Activated T-cell treated with anti-CD3 and anti-CD28 coated beads for 24 hours (primary cell): ENCODE data around the gene CATSPER3.

ENCODE experiments used
- DNase-seq: peaks from one replicate; pipeline ENCODE4 v3.0.0-alpha.2; 2020; ENCODE audit warnings: low read depth

Gene CATSPER3

DNA sequence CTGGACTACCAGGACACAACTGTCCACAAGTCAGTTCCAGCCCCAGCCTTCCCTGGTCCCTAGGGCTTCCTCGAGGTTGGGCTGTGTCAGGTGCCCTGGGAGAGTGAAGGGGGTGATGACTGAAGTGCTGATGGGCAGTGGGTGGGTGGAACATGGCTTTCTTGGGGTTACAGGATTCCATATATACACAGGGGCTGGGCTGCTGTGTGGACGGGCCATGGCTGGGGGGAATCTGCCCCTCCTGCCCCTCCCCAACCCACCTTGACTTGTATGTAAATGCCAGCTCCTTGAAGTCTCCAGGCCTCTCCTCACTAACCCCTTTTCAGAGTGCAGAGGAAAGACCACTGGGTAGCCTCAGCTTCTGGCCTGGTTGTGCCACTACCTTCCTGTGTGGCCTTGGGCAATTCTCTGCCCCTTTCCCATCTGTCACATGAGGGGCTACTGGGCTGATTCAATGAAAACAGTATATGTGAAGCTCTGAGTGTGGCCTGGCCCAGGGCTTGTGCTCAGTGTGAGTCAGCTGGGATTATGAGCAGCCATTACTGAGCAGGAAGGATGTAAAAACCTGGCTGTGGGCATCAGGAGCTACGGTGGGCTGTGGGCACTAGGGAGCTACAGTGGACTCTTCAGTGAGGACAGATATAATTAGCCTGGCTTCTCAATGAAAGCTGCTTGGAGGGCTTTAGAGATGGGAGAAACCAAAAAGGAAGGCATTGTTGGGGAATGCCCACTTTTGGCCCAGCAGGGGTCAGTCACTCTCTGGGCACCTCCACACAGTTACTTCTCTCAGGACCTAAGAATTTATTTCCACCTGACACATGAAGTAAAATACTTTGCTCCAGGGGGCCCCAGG lies 43.0 kb downstream of the CATSPER3 start:
- no peak for DNase-seq

DNA sequence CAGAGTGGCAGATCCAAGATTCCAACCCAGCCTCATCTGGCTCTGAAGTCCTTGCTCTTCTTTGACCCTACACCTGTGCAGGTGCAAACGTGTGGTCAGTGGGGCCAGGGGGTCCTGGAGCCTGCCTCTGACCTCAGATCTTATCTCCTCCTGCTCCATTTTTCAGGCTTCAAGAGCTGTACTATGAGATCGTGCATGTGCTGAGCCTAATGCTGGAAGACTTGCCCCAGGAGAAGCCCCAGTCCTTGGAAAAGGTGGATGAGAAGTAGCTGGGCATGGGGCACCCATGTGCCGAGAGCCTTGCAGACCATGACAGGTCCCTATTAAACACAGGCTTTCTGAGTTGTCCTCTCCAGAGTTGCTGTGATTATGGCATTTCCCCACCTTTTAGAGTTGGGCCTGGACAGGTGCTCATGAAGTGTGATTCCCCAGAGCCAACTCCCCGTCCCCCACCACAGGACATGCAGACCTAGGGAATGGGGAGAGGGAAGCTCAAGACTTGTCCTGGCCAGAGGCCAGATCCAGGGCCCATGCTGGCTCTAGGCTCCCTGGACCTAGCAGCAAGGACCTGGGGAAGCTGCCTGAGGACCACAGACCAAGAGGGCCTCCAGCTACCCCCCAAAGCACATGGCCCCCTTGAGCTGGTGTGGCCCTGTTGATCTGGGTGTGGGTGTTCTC lies 43.8 kb downstream of the CATSPER3 start:
- no peak for DNase-seq

DNA sequence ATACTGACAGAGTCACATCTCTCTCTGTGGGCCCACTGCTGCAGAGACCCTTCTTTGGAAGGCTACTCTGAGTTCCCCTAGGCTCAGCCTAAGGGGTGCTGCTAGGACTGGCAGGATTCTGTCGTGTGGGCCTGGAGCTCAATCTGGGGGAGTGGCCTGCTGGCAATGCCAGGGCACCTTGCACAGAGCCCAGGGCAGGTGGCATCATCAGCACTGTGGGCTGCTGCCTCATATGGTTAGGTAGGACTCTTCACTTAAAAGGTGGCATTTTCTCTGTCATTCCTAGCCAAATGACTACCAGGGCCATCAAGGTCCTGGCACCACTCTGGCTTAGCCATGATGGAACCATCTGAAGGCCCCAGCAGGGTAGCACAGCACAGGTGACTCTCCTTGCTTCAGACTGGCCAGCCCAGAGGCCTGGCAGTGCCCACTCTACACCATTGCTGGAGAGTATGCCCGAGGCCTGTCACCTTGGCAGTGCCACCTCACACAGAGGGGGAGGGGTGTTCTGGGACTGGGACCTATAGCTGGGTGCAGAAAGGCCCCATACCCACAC lies 44.4 kb downstream of the CATSPER3 start:
- DNase-seq: no peak

DNA sequence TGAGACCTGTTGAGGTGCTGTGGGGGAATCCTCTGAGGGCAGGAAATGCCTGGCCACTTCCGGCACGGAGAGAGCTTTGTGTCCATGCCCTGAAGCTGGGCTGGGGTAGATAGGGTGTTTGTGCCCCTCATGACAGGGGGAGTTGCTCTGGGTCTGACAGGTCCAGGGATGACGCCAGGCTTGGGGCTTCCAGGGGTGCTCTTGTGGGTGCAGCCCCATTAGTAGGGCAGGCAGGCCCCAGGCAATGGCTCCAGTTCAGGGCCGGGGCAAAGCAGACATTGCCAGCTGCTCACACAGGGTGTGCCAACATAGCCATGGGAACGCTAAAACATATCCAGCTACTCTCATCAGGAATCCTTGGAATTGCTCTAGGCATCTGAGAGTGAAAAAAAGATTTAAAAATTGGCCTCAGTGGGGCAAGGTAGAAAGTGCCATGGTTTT lies 45.3 kb downstream of the CATSPER3 start:
- no peak for DNase-seq

DNA sequence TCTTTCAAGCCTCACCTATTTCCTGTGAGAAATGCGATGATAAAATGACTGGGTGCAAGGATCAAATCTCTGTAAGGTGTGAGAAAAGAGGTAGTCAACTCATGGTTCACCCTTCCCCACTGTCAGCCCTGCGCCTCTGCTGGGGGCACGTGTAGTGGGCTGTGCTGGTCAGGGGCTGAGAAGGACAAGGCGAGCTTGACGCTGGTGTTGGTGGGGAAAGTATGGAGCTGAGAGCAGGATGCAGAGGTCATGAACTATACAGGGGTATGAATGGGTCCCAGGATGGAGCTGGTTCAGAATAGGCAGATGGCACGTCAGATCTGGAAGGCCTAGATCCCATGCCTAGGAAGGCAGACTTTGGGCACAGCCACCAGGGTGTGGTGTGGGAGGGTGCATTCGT lies 45.7 kb downstream of the CATSPER3 start:
- no peak for DNase-seq

DNA sequence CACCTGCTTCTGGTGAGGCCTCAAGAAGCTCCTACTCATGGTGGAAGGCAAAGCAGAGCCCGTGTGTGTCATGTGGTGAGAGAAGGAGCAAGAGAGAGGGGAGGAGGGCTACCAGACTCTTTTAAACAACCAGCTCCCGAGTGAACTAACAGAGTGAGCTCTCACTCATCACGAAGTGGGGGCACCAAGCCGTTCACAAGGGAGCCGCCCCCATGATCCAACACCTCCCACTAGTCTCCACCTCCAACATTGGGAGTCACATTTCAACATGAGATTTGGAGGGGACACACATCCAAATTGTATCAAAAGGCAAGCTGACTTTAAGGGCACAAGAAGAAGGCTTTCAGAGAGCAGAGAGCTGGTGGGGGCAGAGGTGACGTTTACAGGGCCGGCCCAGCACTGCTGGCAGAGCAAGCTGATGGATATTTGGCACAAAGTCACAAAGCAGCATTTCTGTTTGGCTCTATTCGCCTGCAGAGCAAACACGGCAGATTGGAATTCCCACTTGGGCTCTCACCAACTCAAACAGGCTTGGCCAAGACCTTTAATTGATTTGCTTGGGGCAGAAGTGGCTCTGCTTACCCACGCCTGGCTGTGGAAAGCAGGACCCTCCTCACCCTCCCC lies 46.4 kb downstream of the CATSPER3 start:
- DNase-seq: no peak

DNA sequence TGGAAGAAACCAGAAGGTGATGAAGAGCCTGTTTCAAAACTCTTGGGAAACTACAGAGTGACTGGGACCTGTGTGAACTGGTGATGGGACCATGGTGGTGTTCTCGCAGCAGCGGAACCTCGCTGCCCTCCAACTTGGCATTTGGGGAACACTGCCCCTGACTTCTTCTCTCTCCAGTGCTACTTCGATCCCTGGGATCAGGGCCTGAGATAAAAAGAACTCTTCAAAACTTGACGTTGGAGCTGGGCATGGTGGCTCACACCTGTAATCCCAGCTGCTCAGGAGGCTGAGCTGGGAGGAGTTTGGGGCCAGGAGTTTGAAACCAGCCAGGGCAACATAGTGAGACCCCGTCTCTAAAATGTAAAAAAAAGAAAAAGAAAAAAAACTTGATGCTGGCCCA lies 48.2 kb downstream of the CATSPER3 start:
- DNase-seq: no peak

DNA sequence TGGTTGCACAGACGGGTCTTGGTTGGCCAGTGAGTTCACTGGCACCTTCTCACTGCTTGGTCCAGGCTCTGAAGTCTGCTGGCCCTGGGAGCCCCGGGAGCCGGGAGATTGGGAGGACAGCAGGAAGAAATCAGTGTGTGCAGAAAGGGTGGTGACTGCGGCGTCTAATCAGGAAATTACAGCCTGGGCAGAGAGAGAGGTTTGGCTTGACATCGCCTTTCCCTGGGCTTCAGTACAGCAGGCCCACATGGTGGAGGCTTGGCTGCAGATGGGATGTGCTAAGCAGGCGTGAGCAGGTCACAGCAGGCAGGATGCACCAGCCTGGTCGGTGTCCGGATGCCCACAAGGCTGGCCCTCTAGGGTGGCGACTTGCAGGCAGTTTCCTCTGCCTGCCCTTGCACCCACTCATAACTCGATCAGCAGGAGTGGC lies 49.2 kb downstream of the CATSPER3 start:
- no peak for DNase-seq

DNA sequence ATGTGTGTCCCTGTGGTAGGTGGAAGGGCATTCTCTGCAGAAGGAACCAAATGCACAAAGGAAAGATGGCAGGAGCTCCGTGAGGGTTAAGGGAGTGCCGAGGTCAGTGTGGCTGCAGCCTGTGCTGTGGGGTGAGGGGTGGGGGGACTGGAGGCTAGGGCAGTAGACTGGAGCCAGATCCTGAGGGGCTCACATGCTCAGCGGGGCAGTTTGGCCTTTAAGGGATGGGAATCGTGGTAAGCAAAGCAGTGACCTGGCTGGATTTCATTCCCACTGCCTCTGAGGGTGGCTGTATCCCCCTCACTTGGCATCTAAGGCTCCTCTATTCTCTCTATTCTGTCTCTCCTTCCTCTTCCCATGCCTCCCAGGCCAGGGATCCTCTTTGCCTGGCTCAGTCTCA lies 50.8 kb downstream of the CATSPER3 start:
- no peak for DNase-seq

DNA sequence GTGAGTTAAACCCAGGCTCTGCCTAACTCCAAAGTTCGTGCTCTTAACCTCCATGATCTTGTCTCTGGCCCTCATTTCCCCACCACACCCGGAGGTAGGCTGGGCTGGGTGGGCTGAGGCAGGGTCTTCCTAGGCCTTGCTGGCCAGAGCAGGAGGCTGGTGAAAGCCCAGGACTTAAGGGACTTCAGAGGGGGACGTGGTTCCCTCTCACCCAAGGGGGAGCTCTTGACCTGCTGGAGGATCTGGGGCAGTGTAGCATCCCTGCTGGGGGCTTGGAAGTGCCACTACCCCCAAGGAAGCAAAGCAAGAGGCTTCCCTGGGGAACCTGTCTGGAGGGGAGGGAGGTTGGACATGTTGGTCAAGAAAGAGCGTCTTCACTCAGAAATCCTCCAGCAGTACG lies 51.6 kb downstream of the CATSPER3 start:
- no peak for DNase-seq

DNA sequence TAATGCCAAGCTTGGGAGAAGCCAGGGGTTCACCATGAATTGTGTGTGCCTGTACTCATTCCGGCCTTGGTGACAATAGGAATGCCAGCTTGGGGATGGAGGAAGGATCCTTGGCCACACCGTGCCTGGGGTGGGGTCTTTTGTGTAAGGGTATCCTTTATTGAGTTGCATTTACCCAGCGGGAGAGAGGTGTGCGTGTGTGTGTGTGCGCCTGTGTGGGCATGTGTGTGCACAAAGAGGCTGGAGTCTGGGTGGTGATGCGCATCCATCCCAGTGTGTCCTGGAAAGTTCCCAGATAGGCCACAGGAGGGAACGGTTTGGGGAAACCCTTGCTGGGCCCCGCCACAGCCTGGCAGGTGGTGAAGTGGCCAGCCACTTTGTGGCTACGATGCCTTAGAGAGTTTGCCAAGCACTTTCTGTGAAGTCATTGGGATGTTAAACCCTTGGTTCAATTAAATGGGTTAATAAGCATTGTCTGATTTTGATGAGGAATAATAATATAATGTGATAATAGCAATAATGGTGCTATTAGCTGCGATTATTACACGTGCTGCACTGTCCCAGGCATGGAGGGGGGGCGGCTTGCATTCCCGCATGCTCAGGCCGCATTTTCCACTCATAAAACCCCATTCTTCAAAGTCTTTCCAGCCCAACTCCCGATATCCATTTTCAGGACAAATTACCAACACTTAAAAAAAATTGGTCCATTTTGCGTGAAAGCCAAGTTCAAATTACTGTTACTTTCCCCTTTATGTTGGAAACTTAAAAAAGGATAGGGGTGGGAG lies 52.6 kb downstream of the CATSPER3 start:
- no peak for DNase-seq

DNA sequence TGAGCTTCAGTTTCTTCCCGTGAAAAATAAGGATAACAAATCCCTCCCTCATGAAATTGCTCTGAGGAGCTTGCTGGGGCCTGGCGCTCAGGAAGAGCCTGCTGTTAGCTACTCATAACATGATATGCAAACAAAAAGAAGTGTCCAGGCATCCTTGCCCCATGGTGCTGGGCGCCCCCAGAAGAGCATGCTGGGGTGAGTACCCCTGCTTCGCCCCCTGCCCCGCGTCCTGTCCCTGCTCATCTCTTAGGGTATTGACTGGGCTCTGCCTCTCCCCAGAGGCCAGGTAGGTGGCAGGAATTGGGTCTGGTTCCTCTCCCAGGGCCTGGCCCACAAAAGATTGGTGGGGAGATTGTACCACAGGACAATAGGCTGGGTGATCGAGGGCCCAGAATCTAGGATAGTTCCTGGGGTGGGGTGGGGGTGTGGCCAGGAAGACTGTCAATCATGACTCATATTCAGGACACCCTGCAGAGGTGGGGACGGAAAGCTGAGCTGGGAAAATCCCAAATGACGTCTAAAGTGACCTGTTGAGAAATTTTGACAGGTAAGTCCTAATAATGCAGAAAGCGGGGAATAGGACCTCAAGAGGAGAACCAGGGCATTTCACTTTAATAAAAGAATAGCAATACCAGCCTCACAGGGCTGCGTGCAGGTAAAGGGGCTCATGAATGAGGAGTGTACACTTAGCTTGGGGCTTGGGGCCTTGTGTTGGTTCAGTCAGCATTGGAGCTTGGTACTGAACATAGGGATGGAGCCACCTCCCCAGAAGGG lies 57.4 kb downstream of the CATSPER3 start:
- DNase-seq: no peak

DNA sequence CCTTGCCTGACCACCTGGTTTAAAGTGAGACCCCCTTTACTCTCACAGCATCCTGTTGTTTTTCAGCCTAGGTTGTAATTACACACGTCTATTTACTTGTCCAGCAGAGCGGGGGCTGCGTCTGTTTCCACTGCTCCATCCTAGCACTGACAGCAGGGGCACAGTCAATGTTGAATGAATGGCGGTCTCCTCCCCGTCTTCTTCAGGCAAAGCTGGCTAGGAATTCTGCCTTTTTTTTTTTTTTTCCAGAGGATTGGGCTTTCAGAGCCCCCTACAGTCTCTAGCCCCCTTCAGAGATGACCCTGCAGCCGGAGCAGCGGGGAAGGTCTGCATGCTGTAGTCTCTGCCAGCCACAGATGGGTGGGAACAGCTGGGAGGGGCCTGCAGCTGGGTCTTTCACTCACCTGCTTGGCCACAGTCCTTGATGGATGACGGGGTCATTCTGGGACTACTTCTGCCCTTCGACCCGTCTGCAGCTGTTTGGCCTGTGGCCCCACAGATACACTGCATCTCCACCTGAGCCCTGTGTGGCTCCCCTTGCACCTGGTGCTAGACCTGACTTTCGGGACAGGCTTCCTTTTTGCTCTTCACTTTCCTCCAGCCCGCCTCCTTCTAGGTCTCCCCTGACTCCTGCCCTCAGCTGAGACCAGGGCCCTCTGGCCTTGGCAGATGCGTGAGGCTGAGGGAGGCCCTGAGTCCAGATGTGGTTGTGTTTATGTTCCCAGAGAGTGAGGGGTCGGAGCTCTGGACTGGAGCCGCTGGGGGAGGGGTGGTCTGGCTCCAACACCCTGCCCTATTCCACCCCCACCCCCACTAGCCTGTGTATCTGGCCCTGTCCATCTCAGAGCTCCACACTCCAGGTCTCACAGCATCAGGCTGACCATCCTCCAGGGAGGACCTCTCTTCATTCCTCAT lies 58.3 kb downstream of the CATSPER3 start:
- no peak for DNase-seq

DNA sequence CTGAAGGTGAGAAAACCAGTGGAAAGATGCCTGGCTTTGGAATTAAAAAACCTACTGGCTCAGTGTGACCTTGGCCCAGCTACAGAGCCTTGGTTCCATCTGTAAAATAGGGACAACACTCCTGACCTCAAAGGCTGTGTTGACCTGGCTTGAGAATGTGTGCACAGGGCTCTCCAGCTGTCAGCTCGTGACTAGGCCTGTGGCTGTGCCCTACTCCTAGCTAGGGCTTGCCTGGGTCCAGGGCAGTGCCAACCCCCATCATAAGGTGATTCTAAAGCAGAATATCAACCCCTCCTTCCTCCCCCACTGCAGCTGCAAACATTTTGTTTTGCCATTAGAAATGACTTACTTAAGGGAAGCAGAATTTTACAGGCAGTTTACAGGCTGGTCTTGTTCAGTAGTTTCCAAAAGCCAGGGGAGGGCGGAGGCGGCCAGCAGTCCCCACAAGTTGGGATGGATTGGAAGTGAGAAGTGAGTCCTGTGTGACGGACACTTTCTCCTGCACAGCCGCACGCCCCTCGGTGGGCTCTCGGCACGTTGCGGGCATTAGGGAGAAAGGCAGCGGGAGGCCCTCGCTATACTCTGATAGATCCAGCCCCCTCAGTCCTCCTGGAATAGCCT lies 59.0 kb downstream of the CATSPER3 start:
- DNase-seq: no peak

DNA sequence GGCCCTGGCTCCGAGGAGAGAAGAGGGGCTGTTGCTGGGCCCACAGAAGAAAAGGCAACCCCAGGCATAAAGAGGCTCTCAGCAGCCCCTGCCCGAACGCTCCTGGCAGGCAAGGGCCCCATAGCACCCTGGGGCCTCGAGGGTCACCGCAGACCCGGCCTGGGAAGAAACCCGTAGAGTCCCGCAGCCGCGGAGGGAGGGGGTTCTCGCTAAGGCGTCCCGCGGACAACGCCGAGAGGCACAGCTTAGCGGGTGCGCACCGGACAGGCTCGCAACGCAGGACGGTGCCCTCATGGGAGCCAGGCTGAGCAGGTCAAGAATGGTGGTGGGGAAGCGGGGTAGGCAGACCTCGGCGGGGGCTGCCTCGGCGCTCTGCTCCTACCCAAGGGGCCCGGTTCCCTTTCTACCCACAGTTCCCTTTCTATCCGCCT lies 59.6 kb downstream of the CATSPER3 start:
- DNase-seq: no peak

DNA sequence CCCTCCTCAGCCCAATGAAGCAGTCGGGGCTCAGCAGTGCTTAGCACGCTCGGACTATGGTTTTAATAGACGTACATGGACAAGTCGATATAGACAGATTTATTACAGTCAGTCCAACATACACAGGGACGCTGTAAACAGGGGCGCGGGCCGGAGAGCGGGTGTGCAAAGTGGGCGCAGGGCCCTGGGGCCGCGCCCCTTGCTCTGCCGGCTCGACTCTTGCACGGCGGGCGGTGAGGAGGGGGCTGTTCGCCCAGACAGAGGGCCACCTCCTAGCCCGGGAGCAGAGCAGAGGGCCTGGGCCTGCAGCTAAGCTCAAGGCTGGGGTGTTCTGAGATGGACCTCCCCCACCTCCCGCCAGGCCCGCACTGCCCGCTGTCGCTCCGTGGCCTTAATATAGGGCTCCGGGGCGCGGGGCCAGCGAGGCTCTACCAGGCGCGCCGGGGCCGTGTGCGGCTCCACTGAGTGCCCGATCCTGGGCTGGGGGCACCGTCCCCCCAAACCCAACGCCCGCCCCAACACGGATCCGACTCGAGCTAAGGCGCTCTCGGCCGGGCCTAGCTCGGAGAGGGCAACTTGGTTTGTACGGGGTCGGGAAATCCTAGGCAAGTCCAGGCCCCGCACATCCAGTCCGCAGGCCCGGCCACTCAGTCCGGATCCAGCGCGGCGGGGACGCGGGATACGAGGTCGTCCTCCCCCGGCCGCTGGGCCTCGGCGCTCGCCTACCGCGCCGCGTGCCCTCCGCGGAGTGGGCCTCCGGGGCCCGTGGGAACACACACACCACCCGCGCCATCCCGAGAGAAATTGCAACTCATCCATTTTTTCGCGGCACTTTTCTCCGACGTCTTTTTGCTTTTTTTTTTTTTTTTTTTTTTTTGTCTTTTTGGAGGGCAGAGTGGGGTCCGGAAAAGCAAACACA lies 60.2 kb downstream of the CATSPER3 start:
- DNase-seq: no peak

DNA sequence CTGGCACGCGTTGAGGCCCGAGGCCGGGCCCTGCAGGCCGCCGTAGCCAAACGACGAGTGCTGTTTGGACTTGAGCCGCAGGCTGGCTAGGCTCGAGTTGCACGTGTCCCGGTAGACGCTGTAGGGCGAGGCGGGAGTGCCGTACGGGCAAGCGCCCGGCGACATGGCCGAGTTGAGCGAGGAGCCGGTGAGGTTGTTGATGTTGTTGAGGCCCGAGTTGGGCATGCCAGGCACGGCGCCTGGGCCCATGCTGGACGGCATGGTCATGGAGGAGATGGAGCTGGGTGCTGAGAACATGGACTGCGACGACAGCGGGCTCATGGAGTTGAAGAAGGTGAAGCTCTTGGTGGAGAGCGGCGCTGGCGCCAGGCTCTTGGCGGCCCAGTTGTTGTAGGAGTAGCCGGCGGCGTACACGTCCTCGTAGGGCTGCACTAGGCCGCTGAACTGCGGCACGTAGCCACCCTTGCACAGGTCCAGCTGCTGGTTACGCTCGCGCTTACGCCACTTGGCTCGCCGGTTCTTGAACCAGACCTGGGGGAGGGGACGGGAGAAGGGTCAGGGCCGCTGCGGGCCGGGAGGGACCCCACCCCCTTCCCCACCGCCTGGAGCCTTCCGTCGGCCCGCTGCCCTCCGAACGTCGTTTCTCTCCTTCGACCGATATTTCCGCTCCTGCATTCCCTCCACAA lies 61.2 kb downstream of the CATSPER3 start:
- DNase-seq: no peak
